Tongue (tissue), 2 donors: ENCODE results near the gene GAB2. TPM values are rescaled to one million over a fixed set of nuclear protein-coding genes. Genes with fewer than 3 reads are reported as not detected.
A peak's percentile ranks its signal among the peaks of the same experiment; 100 is the strongest.

Experiments used
- DNase-seq: peaks from one replicate; pipeline ENCODE4 v3.0.0-alpha.2; 2015
- total RNA-seq: library from RNA; depleted of rRNA; stranded (reverse); fragments of >200 nt; gene quantifications from one replicate; pipeline ENCODE4 v1.2.3, GENCODE V29; 2014

The GAB2 gene
- total RNA-seq, 1 donor from 2014 or later: 14.2 TPM

DNA sequence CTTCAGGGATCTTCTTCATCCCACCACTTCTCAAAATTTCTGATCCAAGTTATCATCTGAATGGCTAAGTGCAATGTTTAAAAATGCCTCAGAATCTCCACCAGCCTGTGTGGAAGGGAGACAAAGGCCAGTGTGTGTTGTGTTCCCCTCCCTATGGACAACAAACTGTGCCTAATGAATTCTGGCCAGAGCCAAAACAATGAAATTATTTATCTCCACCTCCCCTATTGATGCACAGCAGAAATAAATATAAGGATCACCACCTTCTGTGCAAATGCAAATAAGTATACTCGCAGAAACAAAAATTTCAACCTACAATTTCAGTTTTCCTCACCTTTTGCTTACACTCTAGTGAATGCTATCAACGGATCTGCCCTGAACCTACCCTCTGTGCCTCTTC lies 75.8 kb downstream of the GAB2 start:
- no peak for DNase-seq

DNA sequence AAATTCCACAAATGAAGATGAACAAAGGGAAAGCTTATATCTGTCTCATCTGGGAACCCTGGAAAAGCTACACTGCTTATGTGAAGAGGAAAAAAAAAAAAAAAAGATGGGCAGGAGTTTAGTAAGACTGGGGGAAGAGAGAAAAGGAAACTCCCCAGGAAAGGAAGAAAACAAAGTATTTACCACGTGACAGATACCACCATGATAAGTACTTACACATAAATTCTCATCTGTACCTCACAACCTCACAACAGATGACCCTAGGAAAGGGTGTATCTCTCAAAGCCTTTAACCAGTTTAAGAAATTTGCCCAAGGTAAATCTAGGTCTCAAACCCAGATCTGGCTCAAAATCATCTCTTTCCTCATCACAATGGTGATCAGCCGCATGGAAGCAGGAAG lies 77.1 kb downstream of the GAB2 start:
- DNase-seq: no peak

- no peak for DNase-seq
Measured at GRCh38 chr11:78339945-78340344, 77.7 kb downstream of the GAB2 start.

DNA sequence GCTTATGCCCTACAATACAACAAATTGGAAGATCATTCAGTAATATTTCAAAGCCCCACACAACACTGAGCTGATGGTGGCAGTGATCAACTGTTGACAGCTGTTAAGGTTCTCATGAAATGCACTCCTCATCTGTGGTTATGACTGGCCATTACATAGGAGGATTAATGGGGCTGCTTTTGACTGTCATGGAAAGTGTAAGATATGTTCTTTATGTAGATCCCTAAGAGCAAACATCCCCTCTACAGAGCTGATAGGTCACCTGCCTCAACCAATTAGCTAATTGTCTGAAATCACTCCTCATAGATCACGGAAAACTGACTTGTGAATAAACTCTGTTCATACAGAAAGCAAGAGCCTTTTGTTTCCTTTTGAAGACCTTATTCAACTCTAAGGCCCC lies 78.1 kb downstream of the GAB2 start:
- no peak for DNase-seq

DNA sequence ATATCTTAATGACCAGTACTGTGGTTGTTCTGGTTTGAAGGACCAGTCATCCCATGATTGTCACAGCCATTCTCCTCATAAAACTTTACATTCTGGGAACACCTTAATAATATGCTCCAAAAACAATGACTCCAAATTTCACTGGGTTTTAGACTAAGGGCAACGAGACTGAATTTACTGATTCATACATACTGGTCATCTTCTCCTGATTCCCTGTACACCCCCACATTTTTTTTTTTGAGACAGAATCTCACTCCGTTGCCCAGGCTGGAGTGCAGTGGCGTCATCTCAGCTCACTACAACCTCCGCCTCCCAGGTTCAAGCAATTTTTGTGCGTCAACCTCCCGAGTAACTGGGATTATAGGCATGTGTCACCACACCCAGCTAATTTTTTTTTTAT lies 78.9 kb downstream of the GAB2 start:
- DNase-seq: no peak

GRCh38 chr11:78338138-78338537 lies 79.5 kb downstream of the GAB2 start:
- DNase-seq: no peak

GRCh38 chr11:78337554-78337924 lies 80.1 kb downstream of the GAB2 start:
- DNase-seq: no peak

GRCh38 chr11:78336877-78337553 lies 80.6 kb downstream of the GAB2 start:
- no peak for DNase-seq

DNA sequence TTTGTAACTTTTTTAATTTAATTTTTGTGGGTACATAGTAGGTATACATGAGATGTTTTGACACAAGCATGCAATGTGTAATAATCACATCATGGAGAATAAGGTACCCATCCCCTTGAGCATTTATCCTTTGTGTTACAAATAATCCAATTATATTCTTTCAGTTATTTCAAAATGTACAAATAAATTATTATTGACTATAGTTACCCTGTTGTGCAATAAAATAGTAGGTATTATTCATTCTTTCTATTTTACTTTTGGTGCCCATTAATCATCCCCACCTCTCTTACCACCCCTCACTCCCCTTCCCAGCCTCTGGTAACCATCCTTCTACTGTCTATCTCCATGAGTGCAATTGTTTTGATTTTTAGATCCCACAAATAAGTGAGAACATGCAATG lies 83.5 kb downstream of the GAB2 start:
- no peak for DNase-seq

- DNase-seq: no peak
Measured at GRCh38 chr11:78332872-78333271, 84.7 kb downstream of the GAB2 start.

DNA sequence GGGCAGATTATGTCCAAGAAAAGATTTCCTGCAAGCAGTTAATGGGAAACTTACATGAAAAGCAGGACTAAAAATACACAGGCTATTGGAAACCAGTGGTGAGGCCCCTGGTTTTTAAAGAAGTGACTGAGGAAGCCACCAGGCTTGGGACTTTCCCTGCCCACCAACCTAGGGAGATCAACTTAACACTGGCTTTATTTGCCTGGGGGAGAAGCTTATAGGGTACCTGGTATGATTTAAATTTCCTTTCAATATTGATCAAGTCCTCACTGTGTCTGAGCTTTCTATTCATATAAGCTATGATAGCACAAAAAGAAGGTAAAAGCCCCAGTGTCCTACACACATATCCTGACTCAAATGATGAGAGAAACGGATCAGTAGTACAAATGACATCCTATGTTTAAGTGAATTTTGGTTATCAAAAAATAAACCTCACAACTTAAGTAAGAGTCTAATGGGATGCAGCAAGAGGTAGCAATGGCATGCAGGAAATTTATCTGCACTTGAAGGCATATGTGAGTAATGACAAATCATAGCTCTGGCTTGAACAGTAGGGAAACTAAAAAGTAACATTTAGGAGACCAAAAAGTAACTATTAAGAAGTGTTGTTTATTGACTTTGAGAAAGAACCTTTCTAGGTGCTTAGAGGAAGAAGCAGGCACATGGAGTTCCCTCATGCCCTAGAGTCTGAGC lies 85.3 kb downstream of the GAB2 start:
- DNase-seq: no peak

DNA sequence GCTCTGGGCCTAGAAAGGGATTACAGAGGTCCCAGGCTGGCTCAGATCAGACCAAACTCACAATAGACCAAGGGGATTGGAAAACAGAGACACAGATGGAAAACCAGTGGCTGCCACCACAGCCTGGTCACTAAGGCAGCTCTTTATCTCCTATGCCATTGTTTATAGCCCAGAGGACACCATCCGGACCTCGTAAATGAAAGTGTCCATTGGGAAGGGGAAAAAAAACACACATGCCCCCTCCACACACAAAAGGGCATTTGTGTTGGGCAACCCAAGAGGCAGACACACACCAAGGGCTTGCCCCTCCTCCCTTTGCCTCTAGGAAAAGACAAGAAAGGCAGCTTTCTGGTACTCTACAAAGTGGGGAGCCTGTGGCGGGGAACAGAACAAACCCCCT lies 85.9 kb downstream of the GAB2 start:
- no peak for DNase-seq

DNA sequence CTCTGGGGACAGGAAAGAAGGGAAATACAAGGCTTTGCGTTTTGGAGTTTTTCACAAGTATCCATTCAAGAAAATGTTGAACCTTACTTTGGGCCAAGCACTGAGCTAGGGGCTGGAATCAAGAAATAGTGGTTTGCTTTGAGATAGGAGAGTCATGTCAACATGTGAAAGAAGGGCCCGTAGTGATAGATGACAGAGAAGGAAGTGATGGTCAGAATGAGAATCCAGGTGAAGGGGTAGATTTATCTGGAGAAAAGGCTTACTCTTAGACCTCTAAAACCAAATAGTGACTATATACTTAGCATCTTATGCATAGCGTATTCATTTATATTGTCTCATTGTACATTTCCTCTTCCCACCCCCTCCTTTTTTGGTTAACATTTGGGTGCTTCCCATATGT lies 87.3 kb downstream of the GAB2 start:
- DNase-seq: no peak

DNA sequence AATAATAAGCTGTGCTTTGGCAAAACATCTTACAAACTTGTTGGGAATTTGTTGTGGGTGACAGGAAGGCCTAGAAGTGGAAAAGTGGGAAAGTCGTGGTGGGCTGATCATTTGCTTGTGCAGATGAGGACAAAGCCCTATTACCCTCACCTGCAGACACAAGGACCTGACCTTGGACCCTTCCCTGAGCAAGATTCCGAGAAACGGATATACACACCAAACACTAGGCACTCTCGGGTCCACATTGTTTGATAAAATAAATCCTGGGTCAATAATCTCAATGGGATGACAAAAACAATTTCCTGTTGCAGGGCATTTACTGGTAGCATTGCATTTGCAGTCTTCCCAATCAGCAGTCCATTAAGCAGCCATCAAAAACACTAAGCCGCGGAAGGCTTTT lies 89.7 kb downstream of the GAB2 start:
- no peak for DNase-seq

DNA sequence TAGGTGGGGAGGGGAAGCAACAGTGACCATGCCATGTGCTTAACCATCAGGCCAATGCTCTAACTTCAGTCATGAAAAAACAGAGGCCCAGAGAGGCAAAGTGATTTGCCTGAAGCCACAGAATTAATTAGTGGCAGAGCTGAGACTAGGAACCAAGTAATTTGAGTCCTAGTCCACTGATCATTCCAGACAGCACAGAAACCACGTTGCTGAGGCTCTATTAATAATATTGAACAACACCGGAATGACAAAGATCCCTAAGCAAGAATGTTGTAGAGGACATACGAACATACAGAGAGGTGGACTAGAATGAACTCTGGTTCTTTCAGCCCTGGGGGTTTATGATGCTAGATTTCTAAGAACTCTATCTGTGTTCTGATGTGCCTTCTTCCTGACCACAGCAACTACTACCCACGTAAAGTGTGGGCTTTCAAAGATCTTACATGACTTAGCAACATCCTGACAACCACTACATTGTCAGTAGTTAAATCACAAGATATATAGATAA lies 92.3 kb downstream of the GAB2 start:
- DNase-seq: no peak

- DNase-seq: no peak
Measured at GRCh38 chr11:78323363-78323762, 94.3 kb downstream of the GAB2 start.

DNA sequence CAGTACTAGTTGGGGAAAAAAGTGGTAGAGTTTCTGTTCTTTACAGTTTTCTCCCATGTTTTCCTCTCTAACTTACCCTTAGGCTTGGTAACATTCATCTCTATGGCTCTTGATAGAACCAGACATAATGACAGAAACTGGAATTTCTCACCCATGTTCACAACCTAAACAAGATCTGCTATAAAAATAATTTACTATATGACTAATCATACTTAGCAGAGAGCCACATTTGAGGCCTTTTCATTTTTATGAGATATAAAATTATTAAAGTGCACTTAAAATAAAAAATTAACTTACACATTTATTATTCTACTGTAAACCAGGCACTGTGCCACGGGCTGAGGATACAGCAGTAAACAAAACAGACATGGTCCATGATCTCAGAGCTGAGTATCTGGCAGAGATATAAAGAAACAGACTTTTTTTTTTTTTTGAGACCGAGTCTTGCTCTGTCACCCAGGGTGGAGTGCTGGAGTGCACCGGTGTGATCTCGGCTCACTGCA lies 98.1 kb downstream of the GAB2 start:
- peak; percentile 29 for DNase-seq

DNA sequence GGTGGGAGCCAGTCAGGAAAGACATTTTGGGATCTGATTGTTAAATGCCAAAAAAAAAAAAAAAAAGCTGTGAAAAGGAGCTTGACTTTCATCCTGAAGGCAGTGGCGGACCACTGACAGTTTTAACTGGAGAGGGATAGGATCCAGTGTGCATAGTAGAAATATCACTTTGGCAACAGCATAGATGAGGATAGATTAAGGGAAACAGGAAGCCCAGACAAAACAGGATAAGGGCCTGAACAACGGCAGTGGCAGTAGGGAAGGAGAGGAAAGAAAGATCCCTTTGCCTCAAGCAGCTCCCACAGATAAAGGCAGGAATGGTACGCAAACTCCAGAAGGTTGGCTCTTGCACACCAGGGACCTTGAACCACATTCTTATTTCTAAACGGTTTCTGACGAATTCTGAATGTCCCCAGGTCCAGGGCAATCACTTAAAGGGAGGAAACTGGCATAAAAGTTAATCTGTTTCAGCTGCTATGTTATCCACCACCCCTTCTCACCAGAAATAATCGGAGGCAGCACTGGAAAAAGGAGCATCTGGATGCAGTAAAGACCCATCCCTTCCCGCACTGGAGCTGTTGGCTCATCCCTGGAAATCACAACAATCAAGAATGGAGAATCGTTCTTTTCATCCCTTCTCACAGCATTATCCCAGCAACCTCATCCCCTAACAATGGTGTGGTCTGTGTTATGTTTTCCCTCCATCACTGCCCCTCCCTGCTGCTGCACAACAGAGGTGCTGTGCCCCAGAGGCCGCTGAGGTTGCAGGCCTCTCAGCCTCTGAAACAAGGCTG lies 99.1 kb downstream of the GAB2 start:
- peak; percentile 61 for DNase-seq

DNA sequence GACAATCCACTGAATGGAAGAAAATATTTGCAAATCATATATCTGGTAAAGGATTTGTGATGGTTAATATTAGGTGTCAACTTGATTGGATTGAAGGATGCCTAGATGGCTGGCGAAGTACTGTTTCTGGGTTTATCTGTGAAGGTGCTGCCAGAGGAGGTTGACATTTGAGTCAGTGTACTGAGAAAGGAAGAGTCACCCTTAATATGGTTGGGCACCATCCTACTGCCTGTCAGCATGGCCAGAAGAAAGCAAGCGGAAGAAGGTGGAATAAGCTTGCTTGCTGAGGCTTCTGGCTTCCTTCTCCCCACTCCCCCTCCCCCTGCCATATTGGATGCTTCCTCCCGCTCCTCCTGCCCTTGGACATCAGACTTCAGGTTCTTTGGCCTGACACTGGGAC lies 101.9 kb downstream of the GAB2 start:
- no peak for DNase-seq

- DNase-seq: no peak
Measured at GRCh38 chr11:78314762-78315161, 102.9 kb downstream of the GAB2 start.

GRCh38 chr11:78313898-78314297 lies 103.7 kb downstream of the GAB2 start:
- no peak for DNase-seq

DNA sequence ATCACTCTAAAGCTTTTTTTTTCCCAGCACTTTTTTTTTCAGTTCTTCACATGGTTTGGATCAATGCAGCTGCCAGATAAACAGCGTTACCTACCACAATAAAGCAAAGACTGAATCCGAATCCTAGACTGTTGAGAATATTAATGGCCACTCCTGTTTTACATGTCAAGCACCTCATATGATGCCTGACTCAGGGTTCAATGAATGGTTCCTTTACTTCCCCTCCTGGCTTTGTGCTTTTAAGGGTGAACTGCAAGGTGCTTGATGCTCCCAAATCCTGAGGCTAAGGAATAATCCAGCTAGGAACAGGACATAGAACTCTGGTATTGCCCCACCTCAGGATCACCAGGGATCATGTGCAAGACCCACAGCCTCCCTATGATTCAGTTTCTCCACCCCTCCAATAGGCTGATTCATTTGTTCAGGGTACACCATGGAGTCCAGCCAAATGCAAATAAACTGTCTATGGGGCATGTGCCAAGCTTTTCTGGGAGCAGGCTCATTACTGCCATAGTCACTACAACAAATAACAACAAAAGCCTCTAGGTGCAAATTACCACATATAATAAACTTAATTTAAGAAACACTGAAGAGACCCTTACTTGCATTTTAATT lies 104.3 kb downstream of the GAB2 start:
- no peak for DNase-seq

DNA sequence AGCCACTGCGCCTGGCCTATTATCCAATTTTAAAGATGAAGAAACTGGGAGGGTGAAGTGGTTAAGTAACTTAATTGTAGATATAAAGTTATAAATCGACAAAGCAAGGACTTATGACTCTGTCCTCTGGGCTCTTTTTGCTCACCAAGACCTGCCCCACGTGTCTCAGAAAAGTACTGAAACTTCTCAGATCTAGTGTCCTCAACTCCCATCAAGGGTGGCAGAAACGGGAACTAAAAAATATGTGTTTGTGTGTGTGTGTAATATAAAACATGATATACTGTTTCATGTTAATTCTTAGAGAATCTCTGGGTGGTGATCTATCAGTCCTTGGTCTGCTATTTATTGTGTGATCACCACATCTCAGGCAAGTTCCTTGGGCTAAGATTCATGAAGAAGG lies 104.9 kb downstream of the GAB2 start:
- DNase-seq: no peak
